LNCAP (cell line): ENCODE data around the gene HECA.

Experiments used
- CTCF ChIP-seq: fragments of 450-650 bp; IDR thresholded peaks from 2 replicates; pipeline ENCODE4 v1.5.1; 2017; ENCODE audit warnings: mild to moderate bottlenecking

HECA gene

GRCh38 chr6:139184047-139184446 is 49.2 kb downstream of the HECA start:
- no peak for TF ChIP-seq CTCF

GRCh38 chr6:139184459-139184858 is 49.6 kb downstream of the HECA start:
- no peak for TF ChIP-seq CTCF

- no peak for TF ChIP-seq CTCF
Observed at GRCh38 chr6:139186242-139186641, 51.4 kb downstream of the HECA start.

- TF ChIP-seq CTCF, result no peak
Observed at GRCh38 chr6:139186692-139187091, 51.8 kb downstream of the HECA start.

GRCh38 chr6:139187489-139187888 is 52.6 kb downstream of the HECA start:
- no peak for TF ChIP-seq CTCF

- no peak for TF ChIP-seq CTCF
Observed at GRCh38 chr6:139189665-139190064, 54.8 kb downstream of the HECA start.

GRCh38 chr6:139194740-139195139 is 59.9 kb downstream of the HECA start:
- no peak for TF ChIP-seq CTCF

GRCh38 chr6:139198529-139199288 is 63.8 kb downstream of the HECA start:
- TF ChIP-seq CTCF, result no peak
